AG20443 (cell line): ENCODE results near the gene GUCY2C.

Experiments
- DNase-seq: peaks from one replicate; pipeline ENCODE4 v3.0.0; 2012; ENCODE audit warnings: low spot score, mixed read lengths

Gene GUCY2C

DNA sequence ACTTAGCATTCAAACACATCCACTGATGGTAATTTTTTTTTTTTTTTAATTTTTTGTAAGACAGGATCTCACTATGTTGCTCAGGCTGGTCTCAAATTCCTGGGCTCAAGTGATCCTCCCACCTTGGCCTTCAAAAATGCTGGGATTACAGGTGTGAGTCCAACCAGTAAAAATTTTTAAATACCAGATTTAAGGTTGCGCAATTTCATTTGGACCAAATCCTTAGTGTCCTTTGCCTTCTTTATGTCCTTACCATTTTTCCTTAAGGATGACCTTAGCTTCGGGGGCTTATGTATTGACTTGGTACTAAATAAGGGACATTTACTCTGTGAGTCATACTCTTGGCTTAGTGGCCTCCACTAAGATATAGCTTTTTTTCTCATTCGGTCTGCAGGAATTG lies 124.6 kb downstream of the GUCY2C start:
- no peak for DNase-seq

DNA sequence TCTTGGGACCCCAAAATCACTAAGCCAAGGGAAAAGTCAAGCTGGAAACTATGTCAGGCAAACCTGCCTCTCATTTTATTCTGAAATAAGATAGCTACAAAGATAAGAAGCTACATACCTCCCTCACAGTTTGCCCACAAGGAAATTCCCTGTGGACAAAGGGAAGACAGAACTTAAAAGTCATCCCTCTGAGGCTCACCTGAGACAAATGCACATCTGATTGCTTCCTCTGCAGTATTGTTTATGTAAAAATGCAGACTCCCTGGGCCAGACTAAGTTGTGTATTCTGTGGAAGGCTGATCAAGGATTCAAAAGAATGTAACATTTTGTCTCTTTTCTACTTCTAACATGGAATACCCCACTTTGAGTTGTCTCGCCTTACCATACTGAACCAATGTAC lies 126.2 kb downstream of the GUCY2C start:
- no peak for DNase-seq

DNA sequence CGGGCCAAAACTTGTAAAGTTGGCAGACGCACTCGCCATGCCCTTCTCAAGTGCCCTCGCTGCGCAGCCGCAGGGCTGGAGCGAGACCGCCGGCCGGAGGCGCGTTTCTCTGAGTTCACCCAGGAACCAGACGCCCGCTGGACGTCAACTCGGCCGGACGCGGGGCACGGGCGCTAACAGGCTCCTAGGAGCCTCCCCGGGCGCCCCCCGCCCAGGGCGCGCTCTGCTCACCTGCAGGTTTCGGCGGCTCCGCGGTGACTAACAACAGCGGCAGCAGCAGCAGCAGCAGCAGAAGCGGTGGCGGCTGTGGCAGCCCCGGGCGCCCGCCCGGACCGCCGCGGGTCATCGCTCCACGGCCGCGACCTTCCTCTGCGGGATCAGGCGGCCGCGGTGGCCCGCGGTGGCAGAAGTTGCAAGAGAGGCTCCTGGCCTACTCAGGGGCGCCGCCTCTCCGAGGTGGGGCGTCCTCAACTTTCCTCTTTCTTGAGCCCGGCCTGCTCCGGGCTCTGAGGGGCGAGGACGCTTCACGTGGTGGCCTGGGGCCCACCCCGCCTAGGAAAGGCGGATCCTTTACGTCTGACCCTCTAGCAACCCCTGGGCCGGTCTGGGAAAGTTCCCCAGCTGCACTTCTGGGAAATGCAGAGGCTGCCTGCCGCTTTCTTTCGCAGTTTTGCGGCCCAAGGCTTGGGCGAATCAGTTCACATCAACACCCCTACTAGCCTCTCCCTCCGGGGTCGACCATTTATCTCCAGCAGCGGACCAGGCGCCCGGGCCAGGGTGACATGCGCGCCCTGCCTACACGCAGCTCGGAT lies 128.8 kb downstream of the GUCY2C start, which contains the start of gene PLBD1:
Gene PLBD1, minus strand, starts transcription at position 533 of the 812 bp plus-strand sequence. Its CDS starts 187 bp downstream, at position 346.
- DNase-seq, result peak; percentile 71

DNA sequence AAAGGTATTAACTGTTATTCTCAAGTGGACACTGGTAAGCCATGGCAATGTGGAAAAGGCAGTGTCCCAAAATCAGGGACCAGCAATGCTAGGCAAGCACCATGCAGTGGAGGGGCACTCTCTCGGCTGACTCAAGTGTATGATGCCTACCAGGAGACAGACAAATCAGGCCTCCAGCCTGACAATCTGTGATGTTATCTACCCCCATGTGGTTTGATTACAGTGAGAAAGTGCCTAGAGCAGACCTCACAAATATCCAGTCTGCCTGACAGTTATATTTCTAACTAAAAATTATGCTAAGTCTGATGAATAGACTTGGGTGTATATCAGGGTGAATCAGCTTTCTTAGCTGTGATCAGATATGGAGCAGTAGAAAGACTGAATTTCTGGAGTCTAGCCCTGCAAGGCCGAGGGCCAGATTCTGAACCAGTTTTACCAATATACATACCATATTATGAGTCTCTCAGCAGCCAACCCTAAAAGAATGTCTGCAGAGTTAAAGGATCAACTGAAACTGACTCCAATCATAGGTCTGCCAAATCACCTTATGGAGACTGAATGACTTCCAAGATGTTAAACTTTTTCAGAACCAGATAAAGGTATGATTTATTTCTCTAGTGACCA lies 132.0 kb downstream of the GUCY2C start:
- no peak for DNase-seq

DNA sequence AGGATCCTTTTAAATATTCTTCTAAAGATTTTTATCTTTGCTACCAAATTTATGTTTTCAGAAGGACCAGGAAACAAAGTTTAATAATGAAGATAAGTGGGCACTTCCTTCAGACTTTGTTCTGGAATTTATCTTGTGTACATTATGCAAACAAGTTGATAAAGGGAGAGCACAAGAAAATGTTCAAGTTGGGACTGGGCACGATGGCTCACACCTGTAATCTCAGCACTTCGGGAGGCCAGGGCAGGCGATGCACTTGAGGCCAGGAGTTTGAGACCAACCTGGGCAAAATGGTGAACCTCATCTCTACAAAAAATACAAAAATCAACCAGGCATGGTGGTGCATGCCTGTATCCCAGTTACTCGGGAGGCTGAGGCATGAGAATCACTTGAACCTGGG lies 133.4 kb downstream of the GUCY2C start:
- DNase-seq, result no peak
